H1 (cell line): ENCODE data around the gene SLC25A5. TPM values are rescaled to one million over a fixed set of nuclear protein-coding genes. Genes with fewer than 3 reads are reported as not detected.

Experiments
- CTCF ChIA-PET: fragments of 300-600 bp; sonication (Branson Sonifier 250); formaldehyde crosslinking; loops from one replicate; lab custom pipeline; 2021; ENCODE audit not compliant: partially characterized antibody; lab: Charles Lee
- POLR2A ChIA-PET: fragments of 300-600 bp; sonication (Branson Sonifier 250); formaldehyde crosslinking; loops from one replicate; lab custom pipeline; 2021; ENCODE audit warnings: inconsistent platforms; ENCODE audit not compliant: partially characterized antibody; lab: Charles Lee
- DNase-seq, 2 experiments: peaks; one replicate each; pipeline versions ENCODE4 v3.0.0 to v3.0.0-alpha.2; 2010 to 2022; ENCODE audit warnings: low spot score in 2 of 2, low read depth in 1 of 2, mixed read lengths in 1 of 2
- FAIRE-seq: peaks from 2 replicates; lab custom pipeline; 2011; peaks lifted over from hg19 to GRCh38; lab: Jason Lieb, UNC
- H2AFZ ChIP-seq: 2 replicates; pipeline ENCODE4 v1.8.1; 2012; ENCODE audit warnings: low read length, inconsistent platforms
- H2AK5ac ChIP-seq: 2 replicates; pipeline ENCODE4 v1.6.1; 2013; ENCODE audit warnings: low read depth, low read length
- H2BK120ac ChIP-seq: replicated peaks from 2 replicates; pipeline ENCODE3; 2013; ENCODE audit warnings: low read depth, low read length, inconsistent platforms
- H2BK12ac ChIP-seq: 2 replicates; pipeline ENCODE4 v1.6.1; 2013; ENCODE audit warnings: low read depth, low read length
- H2BK15ac ChIP-seq: 2 replicates; pipeline ENCODE4 v1.6.1; 2013; ENCODE audit warnings: low read length
- H2BK20ac ChIP-seq: 2 replicates; pipeline ENCODE4 v1.6.1; 2013; ENCODE audit warnings: low read length
- H2BK5ac ChIP-seq: 2 replicates; pipeline ENCODE4 v1.6.1; 2013; ENCODE audit warnings: low read depth, low read length
- H3K14ac ChIP-seq: 2 replicates; pipeline ENCODE4 v1.6.1; 2013; ENCODE audit warnings: inconsistent platforms; ENCODE audit not compliant: insufficient read length
- H3K18ac ChIP-seq: 2 replicates; pipeline ENCODE4 v1.6.1; 2013; ENCODE audit warnings: low read length; ENCODE audit errors: extremely low read depth
- H3K23ac ChIP-seq: 2 replicates; pipeline ENCODE4 v1.6.1; 2013; ENCODE audit warnings: inconsistent platforms; ENCODE audit not compliant: insufficient read length
- H3K23me2 ChIP-seq: 2 replicates; pipeline ENCODE4 v1.6.1; 2013; ENCODE audit warnings: low read depth, low read length
- H3K27ac ChIP-seq: 2 replicates; pipeline ENCODE4 v1.6.1; 2011; ENCODE audit warnings: low read depth, low read length, inconsistent platforms
- H3K27me3 ChIP-seq, 4 experiments: replicated peaks in 1 of 4; 1 replicate in 1 of 4; 2 replicates in 3 of 4; pipeline versions ENCODE4 v1.6.1 to v1.8.1; 2011 to 2013; ENCODE audit warnings: low read length in 3 of 4, mild to moderate bottlenecking in 3 of 4, inconsistent platforms in 2 of 4, mixed read lengths in 2 of 4, moderate library complexity in 1 of 4; ENCODE audit not compliant: control insufficient read depth in 3 of 4, insufficient read depth in 3 of 4; ENCODE audit errors: extremely low read depth in 1 of 4
- H3K36me3 ChIP-seq, 4 experiments: 2 replicates each; pipeline versions ENCODE4 v1.6.1 to v1.8.1; 2011 to 2013; ENCODE audit warnings: mild to moderate bottlenecking in 4 of 4, low read length in 3 of 4, moderate library complexity in 2 of 4, control low read depth in 1 of 4, inconsistent platforms in 1 of 4; ENCODE audit not compliant: insufficient read depth in 4 of 4, control insufficient read depth in 2 of 4
- H3K4ac ChIP-seq: replicated peaks from 2 replicates; pipeline ENCODE3; 2013; ENCODE audit warnings: low read length, low read depth, mixed read lengths, inconsistent platforms; ENCODE audit not compliant: insufficient read length
- H3K4me1 ChIP-seq, 4 experiments: replicated peaks in 1 of 4; 1 replicate in 1 of 4; 2 replicates in 3 of 4; pipeline versions ENCODE4 v1.6.1 to v1.8.1; 2011 to 2013; ENCODE audit warnings: low read length in 3 of 4, inconsistent platforms in 2 of 4, mixed read lengths in 1 of 4; ENCODE audit not compliant: insufficient read depth in 4 of 4, control insufficient read depth in 3 of 4
- H3K4me2 ChIP-seq, 2 experiments: 2 replicates each; pipeline versions ENCODE4 v1.6.1 to v1.8.1; 2011 to 2013; ENCODE audit warnings: low read depth in 2 of 2, low read length in 2 of 2, control low read depth in 1 of 2, inconsistent platforms in 1 of 2, mild to moderate bottlenecking in 1 of 2; ENCODE audit not compliant: insufficient read depth in 1 of 2
- H3K4me3 ChIP-seq, 4 experiments: fragments of 200-600, 300-600 bp in 1 of 4; sonication (generic), shearing (Covaris generic), sonication (Bioruptor Twin) in 1 of 4; 2 replicates each; pipeline versions ENCODE4 v1.5.1 to v1.8.1; 2011 to 2016; ENCODE audit warnings: low read length in 4 of 4, low read depth in 3 of 4, control low read depth in 2 of 4, inconsistent platforms in 2 of 4, mild to moderate bottlenecking in 2 of 4, mixed read lengths in 1 of 4, moderate library complexity in 1 of 4; ENCODE audit not compliant: insufficient read depth in 2 of 4; ENCODE audit errors: extremely low read depth in 1 of 4
- H3K56ac ChIP-seq: replicated peaks from 2 replicates; pipeline ENCODE3; 2013; ENCODE audit warnings: low read depth, mild to moderate bottlenecking, mixed read lengths, low read length, inconsistent platforms; ENCODE audit not compliant: insufficient read length
- H3K79me1 ChIP-seq: 2 replicates; pipeline ENCODE4 v1.6.1; 2013; ENCODE audit warnings: low read depth, low read length, control low read depth
- H3K79me2 ChIP-seq, 2 experiments: 2 replicates each; pipeline versions ENCODE4 v1.6.1 to v1.8.1; 2012 to 2013; ENCODE audit warnings: low read length in 2 of 2, mild to moderate bottlenecking in 2 of 2, inconsistent platforms in 1 of 2; ENCODE audit not compliant: insufficient read depth in 2 of 2, control insufficient read depth in 1 of 2
- H3K9ac ChIP-seq, 4 experiments: replicated peaks in 1 of 4; 1 replicate in 1 of 4; 2 replicates in 3 of 4; pipeline versions ENCODE4 v1.6.1 to v1.8.1; 2011 to 2013; ENCODE audit warnings: low read depth in 3 of 4, low read length in 3 of 4, control low read depth in 2 of 4, mild to moderate bottlenecking in 2 of 4, moderate library complexity in 2 of 4, inconsistent platforms in 1 of 4; ENCODE audit errors: extremely low read depth in 1 of 4
- H3K9me3 ChIP-seq, 2 experiments: 2 replicates each; pipeline versions ENCODE4 v1.6.1 to v1.8.1; 2012 to 2013; ENCODE audit warnings: mild to moderate bottlenecking in 2 of 2, moderate library complexity in 2 of 2, control low read depth in 1 of 2, inconsistent platforms in 1 of 2, low read depth in 1 of 2, low read length in 1 of 2, mixed read lengths in 1 of 2; ENCODE audit not compliant: insufficient read depth in 2 of 2
- H4K20me1 ChIP-seq, 2 experiments: replicated peaks in 1 of 2; 2 replicates each; pipeline versions ENCODE3 to v1.8.1; 2011 to 2013; ENCODE audit warnings: inconsistent platforms in 2 of 2, low read length in 2 of 2, mild to moderate bottlenecking in 1 of 2; ENCODE audit not compliant: insufficient read depth in 2 of 2, control insufficient read depth in 1 of 2
- H4K5ac ChIP-seq: 2 replicates; pipeline ENCODE4 v1.6.1; 2013; ENCODE audit warnings: low read length, low read depth, mixed read lengths, inconsistent platforms; ENCODE audit not compliant: insufficient read length
- H4K8ac ChIP-seq: 2 replicates; pipeline ENCODE4 v1.8.0; 2013; ENCODE audit warnings: mild to moderate bottlenecking, moderate library complexity, low read length, inconsistent platforms; ENCODE audit not compliant: insufficient read depth; ENCODE audit errors: extremely low read depth
- H4K91ac ChIP-seq: replicated peaks from 2 replicates; pipeline ENCODE3; 2013; ENCODE audit warnings: low read length, mixed read lengths, inconsistent platforms; ENCODE audit not compliant: insufficient read length
- BACH1 ChIP-seq: IDR thresholded peaks from 2 replicates; pipeline ENCODE4 v1.6.1; 2012; ENCODE audit warnings: low read length, improper control_type of control experiment
- CBX5 ChIP-seq: fragments of 300-800, 300-1000 bp; sonication (generic); IDR thresholded peaks from 2 replicates; pipeline ENCODE4 v1.7.1; 2016; ENCODE audit warnings: antibody characterized with exemption, low read length, low read depth
- CBX8 ChIP-seq: fragments of 300-800, 300-1000 bp; sonication (generic); IDR thresholded peaks from 2 replicates; pipeline ENCODE4 v1.7.1; 2016; ENCODE audit warnings: low read depth, low read length, borderline replicate concordance
- EGR1 ChIP-seq: IDR thresholded peaks from 2 replicates; pipeline ENCODE4 v1.6.1; 2011; ENCODE audit warnings: low read depth, low read length, borderline replicate concordance
- RAD21 ChIP-seq, 2 experiments: IDR thresholded peaks in 1 of 2; conservative IDR thresholded peaks in 1 of 2; 2 replicates each; pipeline ENCODE4 v1.6.1; 2011; ENCODE audit warnings: low read depth in 2 of 2, low read length in 2 of 2, improper control_type of control experiment in 1 of 2, inconsistent platforms in 1 of 2, mild to moderate bottlenecking in 1 of 2, moderate library complexity in 1 of 2
- WGBS, 2 experiments: shearing (Covaris generic) in 1 of 2; methylation state at CpG; one replicate each; pipeline versions ENCODE4 v1.1.6 to v1.1.7; 2013 to 2015; ENCODE audit warnings: low lambda C conversion rate in 2 of 2, mixed read lengths in 2 of 2, inconsistent platforms in 1 of 2, low coverage in 1 of 2, missing lambda C conversion rate in 1 of 2; ENCODE audit not compliant: insufficient replicate concordance in 2 of 2, insufficient coverage in 1 of 2, insufficient read length in 1 of 2; ENCODE audit errors: extremely low coverage in 1 of 2, missing lambda C conversion rate in 1 of 2; 5-methylcytosine and 5-hydroxymethylcytosine counted together
- polyA plus RNA-seq, 7 experiments: library from polyadenylated mRNA; depleted of rRNA in 3 of 7; stranded (reverse) in 5 of 7; unstranded in 2 of 7; fragments of >200 nt in 5 of 7; fragments of 200-250 nt in 2 of 7; gene quantifications; 1 replicate in 5 of 7; 2 replicates in 1 of 7; 4 replicates in 1 of 7; pipeline versions ENCODE4 v1.2.1 to v1.2.3, GENCODE V29; 2011 to 2013; ENCODE audit warnings: missing spikeins in 2 of 7, mixed read lengths in 2 of 7
- total RNA-seq: library from RNA; stranded (reverse); fragmentation: NEBNext Ultra II Directional; extraction: Animal tissue kit (Norgen Biotek cat#: 25700); gene quantifications from 2 replicates; pipeline ENCODE4 v1.2.1, GENCODE V29; 2021
- TF ChIP-seq, protein P1 (sequence below), 3 experiments: IDR thresholded peaks; 1 replicate in 2 of 3; 2 replicates in 1 of 3; pipeline versions ENCODE4 v1.5.1 to v1.6.1; 2011; ENCODE audit warnings: low read length in 3 of 3, mild to moderate bottlenecking in 3 of 3, inconsistent platforms in 2 of 3, low read depth in 1 of 3, moderate library complexity in 1 of 3; ENCODE audit not compliant: insufficient read depth in 1 of 3; ENCODE audit errors: control extremely low read depth in 1 of 3

Gene SLC25A5
- total and polyA plus RNA-seq, 2 of the 8 experiments (the other 6 are each of a cell fraction or from before 2014, with no cell fraction given) = 512 to 727 TPM

DNA sequence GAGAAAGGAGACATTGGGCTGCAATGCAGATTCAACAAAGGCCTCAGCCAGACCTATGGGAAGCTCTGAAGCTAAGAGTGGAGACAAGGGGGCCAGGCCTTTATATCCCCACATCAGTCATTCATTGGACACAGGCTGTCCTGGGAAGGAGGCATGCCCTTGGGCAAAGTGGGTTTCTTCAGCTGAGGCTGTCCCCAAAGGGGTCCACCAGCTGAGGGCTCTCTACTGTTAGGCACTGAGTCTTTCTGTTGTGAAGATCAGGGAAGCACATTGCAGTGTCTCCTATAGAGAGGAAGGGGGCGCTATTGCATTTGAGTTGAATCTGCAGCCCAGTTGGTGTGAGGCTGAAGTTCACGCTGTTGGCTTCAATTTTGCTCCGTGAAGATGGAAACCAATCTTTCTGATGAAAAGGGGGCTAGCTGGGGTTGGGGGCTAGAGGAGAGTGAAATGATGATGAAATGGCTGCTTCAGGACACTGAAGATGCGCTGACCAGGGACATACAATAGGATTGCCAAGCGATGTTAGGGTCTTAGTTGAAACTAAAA, 48.0 kb downstream of the SLC25A5 start:
- no peak overlapping the region for H3K4ac ChIP-seq
- no peak overlapping the region for H3K56ac ChIP-seq
- ChIA-PET CTCF (interaction anchor here (0.6 to 1.9 kb wide), 29 partner anchors 9 to 1070 kb away, joined by 3 to 9 read pairs (median 4); partner anchors contain the start of genes SOWAHD and STEEP1), POLR2A (interaction anchor here (1.0 kb wide), 1 partner anchor 59 kb away, joined by 3 read pairs; the partner anchor contains the start of gene UBE2A)
- peak; percentile 94 for FAIRE-seq
- H2BK5ac ChIP-seq = no peak overlapping the region
- no peak overlapping the region for H2BK20ac ChIP-seq
- H3K23ac ChIP-seq = no peak overlapping the region
- H2AK5ac ChIP-seq = no peak overlapping the region
- no peak overlapping the region for H3K18ac ChIP-seq
- H4K20me1 ChIP-seq = no peaks in the 10 kb centered on the region
- no peaks in the 10 kb centered on the region for H3K4me1 ChIP-seq
- H4K8ac ChIP-seq = no peak overlapping the region
- H4K91ac ChIP-seq = no peak overlapping the region
- H3K79me1 ChIP-seq = no peaks in the 10 kb centered on the region
- H4K5ac ChIP-seq = no peak overlapping the region
- H2BK12ac ChIP-seq = no peak overlapping the region
- no peak for TF ChIP-seq CBX8
- TF ChIP-seq BACH1 = no peak
- no peak for TF ChIP-seq CBX5
- TF ChIP-seq, protein P1, sequence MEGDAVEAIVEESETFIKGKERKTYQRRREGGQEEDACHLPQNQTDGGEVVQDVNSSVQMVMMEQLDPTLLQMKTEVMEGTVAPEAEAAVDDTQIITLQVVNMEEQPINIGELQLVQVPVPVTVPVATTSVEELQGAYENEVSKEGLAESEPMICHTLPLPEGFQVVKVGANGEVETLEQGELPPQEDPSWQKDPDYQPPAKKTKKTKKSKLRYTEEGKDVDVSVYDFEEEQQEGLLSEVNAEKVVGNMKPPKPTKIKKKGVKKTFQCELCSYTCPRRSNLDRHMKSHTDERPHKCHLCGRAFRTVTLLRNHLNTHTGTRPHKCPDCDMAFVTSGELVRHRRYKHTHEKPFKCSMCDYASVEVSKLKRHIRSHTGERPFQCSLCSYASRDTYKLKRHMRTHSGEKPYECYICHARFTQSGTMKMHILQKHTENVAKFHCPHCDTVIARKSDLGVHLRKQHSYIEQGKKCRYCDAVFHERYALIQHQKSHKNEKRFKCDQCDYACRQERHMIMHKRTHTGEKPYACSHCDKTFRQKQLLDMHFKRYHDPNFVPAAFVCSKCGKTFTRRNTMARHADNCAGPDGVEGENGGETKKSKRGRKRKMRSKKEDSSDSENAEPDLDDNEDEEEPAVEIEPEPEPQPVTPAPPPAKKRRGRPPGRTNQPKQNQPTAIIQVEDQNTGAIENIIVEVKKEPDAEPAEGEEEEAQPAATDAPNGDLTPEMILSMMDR (IDR thresholded peaks at IDR 0.05; ENCODE audit: control extremely low read depth in 1 of 3, insufficient read depth in 1 of 3, low read depth in 1 of 3, low read length in 3 of 3) = peak; percentile 21 to 84 (median 81)
- TF ChIP-seq RAD21 (IDR thresholded peaks at IDR 0.05 in 1 of 2, conservative IDR thresholded peaks at IDR 0.05 in 1 of 2; ENCODE audit: low read depth in 2 of 2, low read length in 2 of 2) = peak; percentile 83 to 85
- no peak for TF ChIP-seq EGR1
- TF ChIP-seq, all 59 proteins: peak for 2
- Histone ChIP-seq H3K79me2 (no peaks in the 10 kb centered on the region), H2AFZ (peak overlapping the region; percentile 81; the same call in 1 of the 2 replicates), H2BK15ac (no peak overlapping the region), H3K4me3 (no peak overlapping the region), H3K9me3 (no peaks in the 10 kb centered on the region), H3K36me3 (no peaks in the 10 kb centered on the region), H3K9ac (no peak overlapping the region), H3K14ac (no peak overlapping the region), H3K27ac (no peak overlapping the region), H3K27me3 (no peaks in the 10 kb centered on the region), H3K23me2 (no peaks in the 10 kb centered on the region), H3K4me2 (no peak overlapping the region), H2BK120ac (no peak overlapping the region)
- WGBS, 2 experiments = 29% methylated on average over 5 of the region's 5 CpGs; no CpG with 5 or more reads in 1 of the 2 experiments
- DNase-seq = peak in 1 of 2 experiments; percentile 43
